Stimulated activated CD4-positive, alpha-beta T cell treated with anti-CD3 and anti-CD28 coated beads, Interleukin-1b, Interleukin-23, amount 100 ng/mL, for 1 hour (primary cell): ENCODE results near the gene ARHGAP18.
"Not testable (repeated sequence)": the region's sequence is repeated elsewhere in the genome, so short reads cannot be mapped to it uniquely, and the experiment has no call there.

Source experiments
- DNase-seq, 2 donors: peaks; one replicate each; pipeline ENCODE4 v3.0.0-alpha.2; 2020; ENCODE audit warnings: low read depth in 2 of 2

Gene ARHGAP18

DNA sequence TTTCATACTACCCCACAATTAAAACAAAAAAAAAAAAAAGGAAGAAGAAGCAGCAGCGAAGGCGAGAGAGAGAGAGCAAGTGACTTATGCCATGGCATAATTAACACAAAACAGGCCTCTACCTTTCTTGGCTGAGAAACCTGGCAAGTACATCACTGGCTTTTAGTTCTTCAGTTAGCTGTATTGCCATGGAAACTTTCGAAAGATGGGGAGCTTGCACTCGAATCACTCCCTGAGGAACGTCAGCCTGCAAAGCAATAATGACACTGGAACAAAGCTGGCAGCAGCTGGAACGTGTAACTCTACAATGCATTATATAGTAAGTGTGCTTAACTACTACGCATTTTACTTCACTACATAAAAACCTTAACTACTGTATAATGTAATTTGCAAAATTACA is 126.1 kb downstream of the ARHGAP18 start:
- no peak for DNase-seq

GRCh38 chr6:129578315-129578714 is 131.7 kb downstream of the ARHGAP18 start:
- no peak for DNase-seq

DNA sequence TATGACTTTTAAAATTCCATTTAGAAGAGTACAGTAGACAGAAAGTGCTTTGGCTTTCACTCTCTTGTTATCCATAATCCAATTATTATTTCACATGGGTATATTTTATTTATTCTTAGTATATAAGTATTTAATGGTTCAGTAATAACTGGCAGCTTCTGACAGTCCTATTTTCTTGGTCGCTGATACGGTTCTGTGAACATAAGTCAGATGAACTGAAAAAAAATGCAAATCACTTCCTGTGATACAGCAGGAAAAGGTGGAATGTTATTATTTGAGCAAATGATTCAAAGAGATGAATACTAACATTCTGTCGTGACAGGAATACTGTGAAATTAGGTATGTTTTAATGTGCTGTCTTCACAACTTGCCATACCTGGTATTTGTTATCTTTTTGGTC is 132.3 kb downstream of the ARHGAP18 start:
- no peak for DNase-seq

DNA sequence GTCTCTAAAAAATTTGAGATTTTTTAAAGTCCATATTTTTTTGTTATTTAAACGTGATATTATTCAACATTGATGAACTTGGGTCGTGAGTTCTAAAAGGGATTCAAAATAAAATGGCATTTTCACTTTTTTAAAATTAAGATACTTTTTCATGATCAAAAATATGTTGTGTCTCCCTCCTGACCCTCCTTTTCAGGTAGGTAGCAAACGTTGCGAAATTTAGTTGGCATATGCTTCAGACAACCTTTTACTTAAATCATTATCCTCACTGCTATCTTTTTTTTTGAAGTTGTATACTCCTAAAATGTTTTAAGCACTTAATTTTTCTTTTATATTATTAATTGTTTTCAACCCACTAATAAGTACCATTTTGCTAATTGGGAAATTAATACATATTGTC is 133.5 kb downstream of the ARHGAP18 start:
- DNase-seq, result no peak

GRCh38 chr6:129575378-129576118 is 134.4 kb downstream of the ARHGAP18 start:
- DNase-seq, result no peak

GRCh38 chr6:129574605-129575004 is 135.4 kb downstream of the ARHGAP18 start:
- not testable (repeated sequence) for DNase-seq

DNA sequence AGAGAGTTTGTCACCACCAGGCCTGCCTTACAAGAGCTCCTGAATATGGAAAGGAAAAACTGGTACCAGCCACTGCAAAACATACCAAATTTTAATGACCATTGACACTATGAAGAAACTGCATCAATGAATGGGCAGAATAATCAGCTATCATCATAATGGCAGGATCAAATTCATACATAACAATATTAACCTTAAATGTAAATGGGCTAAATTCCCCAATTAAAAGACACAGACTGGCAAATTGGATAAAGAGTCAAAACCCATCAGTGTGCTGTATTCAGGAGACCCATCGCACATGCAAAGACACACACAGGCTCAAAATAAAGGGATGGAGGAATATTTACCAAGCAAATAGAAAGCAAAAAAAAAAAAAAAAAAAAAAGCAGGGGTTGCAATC is 139.0 kb downstream of the ARHGAP18 start:
- DNase-seq, result not testable (repeated sequence)

GRCh38 chr6:129568015-129568414 is 142.0 kb downstream of the ARHGAP18 start:
- DNase-seq, result no peak

GRCh38 chr6:129567374-129567773 is 142.6 kb downstream of the ARHGAP18 start:
- DNase-seq, result peak in 1 of 2 donors; percentile 5

GRCh38 chr6:129565811-129566210 is 144.2 kb downstream of the ARHGAP18 start:
- DNase-seq, result no peak

DNA sequence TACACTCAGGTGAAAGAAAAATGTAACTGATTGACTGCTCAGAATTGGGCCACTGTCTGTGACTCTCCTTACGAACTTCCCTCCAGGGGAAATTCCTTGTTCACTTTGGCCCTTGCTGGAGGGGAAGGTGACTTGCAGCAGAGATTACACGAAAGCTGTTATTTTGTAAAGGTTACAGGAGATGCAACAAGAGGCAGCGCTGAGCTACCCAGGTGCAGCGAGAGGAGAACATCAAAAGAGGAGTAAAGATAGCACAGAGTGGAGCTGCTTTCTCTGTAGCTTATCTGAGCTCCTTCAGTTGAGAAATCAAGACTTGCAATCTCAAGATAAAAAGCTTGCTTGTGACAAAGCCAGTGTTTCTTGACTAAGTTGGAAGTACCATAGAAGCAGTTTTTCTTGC is 144.6 kb downstream of the ARHGAP18 start:
- DNase-seq, result no peak

- DNase-seq, result no peak
These were observed 151.7 kb downstream of the ARHGAP18 start for GRCh38 chr6:129558248-129558647.

GRCh38 chr6:129555206-129555832 is 154.7 kb downstream of the ARHGAP18 start:
- DNase-seq, result no peak

DNA sequence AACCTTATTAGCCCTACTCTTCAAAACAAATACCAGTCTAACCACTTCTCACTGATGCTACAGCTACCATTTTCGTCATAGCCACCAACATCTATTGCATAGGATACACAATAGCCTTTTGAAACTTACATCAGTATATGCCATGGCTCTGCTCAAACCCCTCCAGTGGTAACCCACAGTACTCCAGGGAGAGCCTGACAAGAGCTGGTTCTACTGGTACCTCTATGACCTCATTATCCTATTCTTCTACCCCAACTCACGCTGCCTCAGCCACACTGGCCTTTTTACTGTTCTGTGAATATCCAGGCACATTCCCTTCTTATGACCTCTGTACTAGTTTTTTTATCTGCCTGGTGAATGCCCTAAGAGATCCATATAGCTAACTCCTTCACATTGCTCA is 157.6 kb downstream of the ARHGAP18 start:
- DNase-seq, result no peak

- no peak for DNase-seq
These were observed 158.5 kb downstream of the ARHGAP18 start for GRCh38 chr6:129551486-129551885.

- DNase-seq, result no peak
These were observed 163.3 kb downstream of the ARHGAP18 start for GRCh38 chr6:129546702-129547101.

DNA sequence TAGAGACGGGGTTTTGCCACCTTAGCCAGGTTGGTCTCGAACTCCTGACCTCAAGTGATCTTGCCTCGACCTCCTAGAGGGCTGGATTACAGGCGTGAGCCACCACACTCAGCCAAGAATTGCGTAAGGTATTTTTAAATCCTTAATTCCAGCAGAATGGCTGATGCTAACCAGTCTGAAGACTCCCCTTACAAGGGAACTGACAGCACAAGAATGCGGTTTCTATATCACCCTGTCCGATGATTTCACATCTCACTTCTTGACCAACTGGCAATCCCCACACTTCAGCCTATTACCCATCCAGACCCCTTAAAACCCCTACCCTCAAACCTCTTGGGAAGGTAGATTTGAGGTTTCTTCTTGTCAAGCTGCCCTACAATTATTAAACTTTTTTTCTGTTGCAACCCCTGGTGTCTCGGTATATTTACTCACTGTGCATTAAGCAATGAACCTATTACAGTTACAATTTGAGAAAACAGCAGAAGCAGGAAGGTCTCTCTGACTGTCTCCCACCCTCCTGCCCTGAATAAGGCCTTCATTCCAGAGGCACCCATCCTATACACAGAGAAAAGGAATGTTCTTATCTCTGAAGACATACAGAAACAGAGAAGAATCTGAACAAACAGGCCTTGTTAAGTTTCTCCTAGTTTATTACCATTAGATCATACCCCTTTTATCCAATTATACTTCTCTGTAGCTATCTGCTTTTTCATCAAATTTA is 164.9 kb downstream of the ARHGAP18 start:
- no peak for DNase-seq

GRCh38 chr6:129543981-129544380 is 166.0 kb downstream of the ARHGAP18 start:
- DNase-seq, result no peak

DNA sequence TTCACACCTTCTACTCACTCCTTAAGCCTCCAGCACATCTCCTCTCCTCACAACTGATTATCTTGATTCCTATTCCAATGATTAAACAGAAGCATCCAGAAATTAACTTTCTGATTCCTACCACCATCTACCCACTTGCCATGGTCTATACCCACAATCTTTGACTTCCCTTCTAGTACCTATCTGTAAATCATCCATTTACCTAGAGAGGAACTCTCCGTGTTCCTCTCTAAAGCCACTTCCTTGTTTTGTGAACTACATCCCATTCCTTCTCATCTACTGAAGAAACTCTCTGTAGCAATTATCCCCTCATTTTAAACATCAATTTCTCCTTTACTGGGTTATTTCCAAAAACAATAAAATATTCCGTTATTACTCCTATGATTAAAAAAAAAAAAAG is 167.3 kb downstream of the ARHGAP18 start:
- DNase-seq, result no peak

GRCh38 chr6:129539032-129539431 is 170.9 kb downstream of the ARHGAP18 start:
- no peak for DNase-seq

DNA sequence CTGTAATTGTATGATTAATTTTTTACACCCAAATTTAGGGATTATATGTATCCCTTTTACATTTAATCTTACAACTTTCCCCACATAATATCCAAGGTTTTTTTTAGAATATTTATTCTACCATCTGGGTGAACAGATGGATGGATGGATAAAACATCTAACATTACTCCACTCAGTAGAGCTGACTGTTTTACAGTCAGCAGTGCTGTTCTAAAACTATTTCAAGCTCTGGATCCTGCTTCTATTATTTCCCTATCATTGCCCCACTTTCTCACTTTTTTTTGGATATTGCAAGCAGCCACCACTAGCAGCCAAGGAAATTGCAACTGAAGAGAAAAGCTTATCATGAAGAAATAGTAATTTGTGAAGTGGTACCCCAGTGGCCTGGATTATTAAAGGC is 173.7 kb downstream of the ARHGAP18 start:
- no peak for DNase-seq

DNA sequence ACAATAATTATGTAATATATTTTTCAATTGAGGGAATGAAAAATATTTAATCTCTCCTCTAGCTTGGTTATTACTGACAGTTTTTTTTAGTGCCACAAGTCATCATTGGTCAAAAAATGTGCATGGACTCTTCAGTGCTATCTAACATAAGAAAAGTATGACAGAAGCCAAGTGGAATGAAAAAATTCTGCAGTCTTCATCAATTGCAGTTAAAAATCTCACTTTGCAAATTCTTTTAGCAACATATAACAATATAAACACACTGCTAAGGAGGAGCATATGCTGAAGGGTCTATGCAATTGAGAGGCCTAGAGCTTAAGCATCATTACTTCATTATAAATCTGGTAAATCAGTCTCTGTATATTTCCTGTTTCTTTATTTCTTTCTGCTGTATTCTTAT is 175.1 kb downstream of the ARHGAP18 start:
- no peak for DNase-seq
